HCT116 (cell line): ENCODE measurements around the gene CAMK2D. TPM values are rescaled to one million over a fixed set of nuclear protein-coding genes. Genes with fewer than 3 reads are reported as not detected.

Experiments used
- ATAC-seq: fragments of 200-7000 bp; cut with Tn5 transposase; 2 replicates; pipeline ENCODE4 v1.9.1; 2020; ENCODE audit warnings: mild to moderate bottlenecking, moderate library complexity
- BruUV-seq: library from RNA; stranded (reverse); fragments of 400-500 nt; replicated peaks from 2 replicates; lab custom pipeline; 2021; lab: Mats Ljungman, UMichigan
- CTCF ChIA-PET: fragments of 300-600 bp; sonication (Branson Sonifier 250); formaldehyde crosslinking; loops from one replicate; lab custom pipeline; 2021; ENCODE audit warnings: antibody characterized with exemption; lab: Charles Lee
- POLR2A ChIA-PET: fragments of 300-600, 350-600 bp; sonication (Branson Sonifier 250); formaldehyde crosslinking; loops from one replicate; lab custom pipeline; 2021; ENCODE audit warnings: antibody characterized with exemption; lab: Charles Lee
- RAD21 ChIA-PET, 2 experiments: fragments of 300-600 bp; sonication (Branson Sonifier 250); formaldehyde crosslinking; loops; one replicate each; lab custom pipeline; 2023; ENCODE audit warnings: low total read pairs in 2 of 2; ENCODE audit not compliant: uncharacterized antibody in 2 of 2, unreplicated experiment in 2 of 2, low non-redundant PET in 1 of 2; lab: Charles Lee
- DNase-seq: peaks from one replicate; pipeline ENCODE4 v3.0.0-alpha.2; 2010; ENCODE audit warnings: low read depth, low spot score
- H2AFZ ChIP-seq: fragments of 200-600 bp; shearing (Covaris generic), sonication (generic); 2 replicates; pipeline ENCODE4 v1.6.1; 2017; ENCODE audit warnings: low read depth, mixed run types, mixed read lengths, antibody characterized with exemption, low read length; ENCODE audit not compliant: poor library complexity, severe bottlenecking
- H3K27ac ChIP-seq: 2 replicates; pipeline ENCODE4 v1.5.1; 2012; ENCODE audit warnings: low read depth, low read length
- H3K27me3 ChIP-seq: fragments of 200-600 bp; sonication (generic); 2 replicates; pipeline ENCODE4 v1.6.1; 2016; ENCODE audit warnings: mixed run types, low read length, mixed read lengths; ENCODE audit not compliant: insufficient read depth
- H3K36me3 ChIP-seq, 2 experiments: fragments of 200-500 bp in 1 of 2; fragments of 200-600 bp in 1 of 2; sonication (Bioruptor generic) in 1 of 2; sonication (generic) in 1 of 2; 2 replicates each; pipeline versions ENCODE4 v1.5.1 to v1.6.1; 2014 to 2016; ENCODE audit warnings: low read length in 2 of 2, inconsistent platforms in 1 of 2, mixed read lengths in 1 of 2, mixed run types in 1 of 2; ENCODE audit not compliant: insufficient read depth in 2 of 2, control insufficient read depth in 1 of 2
- H3K4me1 ChIP-seq, 2 experiments: fragments of 200-600 bp in 1 of 2; sonication (generic) in 1 of 2; 2 replicates each; pipeline versions ENCODE4 v1.5.1 to v1.6.1; 2012 to 2017; ENCODE audit warnings: low read length in 2 of 2, inconsistent platforms in 1 of 2, mild to moderate bottlenecking in 1 of 2, mixed read lengths in 1 of 2, mixed run types in 1 of 2, moderate library complexity in 1 of 2; ENCODE audit not compliant: insufficient read depth in 2 of 2, control insufficient read depth in 1 of 2
- H3K4me2 ChIP-seq: fragments of 200-600 bp; sonication (generic); 2 replicates; pipeline ENCODE4 v1.6.1; 2017; ENCODE audit warnings: mixed run types, low read length, mixed read lengths
- H3K4me3 ChIP-seq, 2 experiments: fragments of 200-600 bp in 1 of 2; sonication (generic) in 1 of 2; replicated peaks in 1 of 2; 2 replicates each; pipeline ENCODE4 v1.5.1; 2011 to 2016; ENCODE audit warnings: low read length in 2 of 2, control low read depth in 1 of 2, low read depth in 1 of 2, mild to moderate bottlenecking in 1 of 2, mixed read lengths in 1 of 2, mixed run types in 1 of 2
- H3K79me2 ChIP-seq: fragments of 200-600 bp; sonication (generic); 2 replicates; pipeline ENCODE4 v1.6.1; 2017; ENCODE audit warnings: mild to moderate bottlenecking, mixed run types, low read length, moderate library complexity, mixed read lengths; ENCODE audit not compliant: insufficient read depth
- H3K9ac ChIP-seq: fragments of 200-600 bp; sonication (generic); 2 replicates; pipeline ENCODE4 v1.6.1; 2016; ENCODE audit warnings: low read length, mixed read lengths
- H3K9me2 ChIP-seq: fragments of 200-600 bp; sonication (generic), shearing (Covaris generic); 2 replicates; pipeline ENCODE4 v1.6.1; 2017; ENCODE audit warnings: mixed run types, mild to moderate bottlenecking, moderate library complexity; ENCODE audit not compliant: insufficient read depth
- H3K9me3 ChIP-seq, 2 experiments: fragments of 200-500 bp in 1 of 2; fragments of 200-600 bp in 1 of 2; sonication (Bioruptor generic) in 1 of 2; sonication (generic) in 1 of 2; 2 replicates each; pipeline ENCODE4 v1.6.1; 2014 to 2017; ENCODE audit warnings: low read length in 2 of 2, mixed read lengths in 2 of 2, inconsistent platforms in 1 of 2, low read depth in 1 of 2, mild to moderate bottlenecking in 1 of 2, mixed run types in 1 of 2, moderate library complexity in 1 of 2; ENCODE audit not compliant: control insufficient read depth in 1 of 2, insufficient read depth in 1 of 2
- H4K20me1 ChIP-seq: fragments of 200-600 bp; sonication (generic), shearing (Covaris generic); 2 replicates; pipeline ENCODE4 v1.6.1; 2017; ENCODE audit warnings: mixed run types, mild to moderate bottlenecking, moderate library complexity; ENCODE audit not compliant: insufficient read depth
- EZH2 ChIP-seq: fragments of 200-600 bp; sonication (generic); IDR thresholded peaks from 2 replicates; pipeline ENCODE4 v1.6.1; 2017; ENCODE audit warnings: antibody characterized with exemption, mixed run types
- RAD21 ChIP-seq: IDR thresholded peaks from 2 replicates; pipeline ENCODE4 v1.6.1; 2012; ENCODE audit warnings: low read depth, mild to moderate bottlenecking
- SIN3A ChIP-seq: IDR thresholded peaks from 2 replicates; pipeline ENCODE4 v1.6.1; 2012; ENCODE audit warnings: low read depth
- SP1 ChIP-seq: IDR thresholded peaks from 2 replicates; pipeline ENCODE4 v1.6.1; 2012; ENCODE audit warnings: low read depth
- YY1 ChIP-seq: IDR thresholded peaks from 2 replicates; pipeline ENCODE4 v1.6.1; 2011; ENCODE audit warnings: low read length, low read depth, moderate library complexity, mild to moderate bottlenecking; ENCODE audit not compliant: insufficient replicate concordance; ENCODE audit errors: extremely low read depth
- intact Hi-C: fragments of 100-400 bp; cut with micrococcal nuclease; formaldehyde crosslinking; loops from 2 replicates; pipeline ENCODE4 v1.10.0; 2022
- total RNA-seq: library from RNA; stranded (reverse); gene quantifications from one replicate; pipeline ENCODE4 v1.2.1, GENCODE V29; 2021; ENCODE audit not compliant: unreplicated experiment
- TF ChIP-seq, protein P1 (sequence below), 3 experiments: fragments of 200-600 bp in 1 of 3; sonication (generic) in 1 of 3; IDR thresholded peaks in 2 of 3; conservative IDR thresholded peaks in 1 of 3; 2 replicates each; pipeline ENCODE4 v1.5.1; 2012 to 2017; ENCODE audit warnings: low read depth in 2 of 3, low read length in 2 of 3, antibody characterized with exemption in 1 of 3, borderline replicate concordance in 1 of 3, control low read depth in 1 of 3, mild to moderate bottlenecking in 1 of 3, mixed read lengths in 1 of 3, mixed run types in 1 of 3, moderate library complexity in 1 of 3; ENCODE audit not compliant: insufficient read depth in 1 of 3
- TF ChIP-seq, protein P2 (sequence below): IDR thresholded peaks from 2 replicates; pipeline ENCODE4 v1.6.1; 2011; ENCODE audit warnings: mild to moderate bottlenecking, low read length, moderate library complexity; ENCODE audit not compliant: insufficient replicate concordance; ENCODE audit errors: extremely low read depth
- TF ChIP-seq, protein P3 (sequence below): IDR thresholded peaks from 2 replicates; pipeline ENCODE4 v1.6.1; 2012
- TF ChIP-seq, protein P4 (sequence below): IDR thresholded peaks from 2 replicates; pipeline ENCODE4 v1.6.1; 2012; ENCODE audit warnings: low read depth

CAMK2D gene
- total RNA-seq, 1 experiment from 2014 or later = 67.0 TPM

DNA sequence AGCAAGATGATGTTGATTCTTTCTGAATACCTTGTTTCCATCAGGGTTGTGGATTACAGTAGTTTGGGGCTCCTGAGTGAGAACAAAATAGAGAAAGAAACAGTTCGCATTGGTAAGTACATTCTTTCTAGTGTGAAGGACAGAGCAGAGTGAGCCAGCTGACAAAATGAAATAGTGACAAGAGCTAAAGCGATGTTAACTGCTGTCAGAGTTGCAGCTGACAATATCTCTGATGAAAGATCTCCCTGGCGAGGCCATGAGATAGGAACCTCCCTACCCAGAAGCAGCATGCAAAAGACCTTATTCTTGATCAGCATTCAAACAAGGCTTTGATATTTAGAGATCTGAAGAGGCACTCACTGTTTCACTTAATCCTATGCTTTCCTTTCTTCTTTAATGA is 258.6 kb downstream of the CAMK2D start:
- no peak overlapping the region for H3K4me2 ChIP-seq
- H3K36me3 ChIP-seq = no peaks in the 10 kb centered on the region
- no peaks in the 10 kb centered on the region for H4K20me1 ChIP-seq
- H3K9me3 ChIP-seq = no peaks in the 10 kb centered on the region
- BruUV-seq = no TSS peak
- no peak for DNase-seq
- H3K79me2 ChIP-seq = no peaks in the 10 kb centered on the region
- H3K4me1 ChIP-seq = no peaks in the 10 kb centered on the region
- H3K27ac ChIP-seq = no peak overlapping the region
- ChIA-PET CTCF (no interaction called here), RAD21 (no interaction called here), POLR2A (no interaction called here)
- TF ChIP-seq SIN3A (no peak), EZH2 (no peak), RAD21 (no peak), YY1 (no peak)
- H3K4me3 ChIP-seq = no peak overlapping the region
- no peaks in the 10 kb centered on the region for H3K27me3 ChIP-seq
- H3K9me2 ChIP-seq = no peaks in the 10 kb centered on the region
- no peak for ATAC-seq
- intact Hi-C loops = no loop called here
- no peak overlapping the region for H3K9ac ChIP-seq
- H2AFZ ChIP-seq = no peak overlapping the region

DNA sequence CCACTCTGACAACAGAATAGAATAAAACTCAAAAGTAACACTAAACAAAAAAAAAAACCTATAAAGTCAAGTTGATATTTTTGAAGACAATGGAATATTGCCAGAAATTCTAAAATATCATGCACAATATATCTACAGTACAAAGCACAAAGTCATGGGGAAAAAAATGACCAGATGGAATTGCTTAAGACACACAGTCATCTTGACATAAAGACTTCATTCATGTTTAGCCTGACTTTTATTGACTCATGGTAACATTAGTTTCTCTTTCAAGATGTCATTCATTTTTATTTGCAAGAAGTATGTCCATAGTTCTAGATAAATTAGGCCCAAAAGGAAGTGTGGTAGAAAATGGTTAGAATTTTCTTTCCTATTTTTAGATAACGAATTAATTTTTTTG is 259.1 kb downstream of the CAMK2D start:
- POLR2A ChIA-PET = no interaction called here
- intact Hi-C loops = no loop called here
- H3K4me2 ChIP-seq = no peak overlapping the region

More for the DNA sequence above, 259.1 kb downstream of the CAMK2D start:
- no peaks in the 10 kb centered on the region for H4K20me1 ChIP-seq
- no peaks in the 10 kb centered on the region for H3K36me3 ChIP-seq
- DNase-seq = no peak
- H3K4me3 ChIP-seq = no peak overlapping the region
- ATAC-seq = no peak
- TF ChIP-seq SP1 = no peak
- TF ChIP-seq, protein P1, sequence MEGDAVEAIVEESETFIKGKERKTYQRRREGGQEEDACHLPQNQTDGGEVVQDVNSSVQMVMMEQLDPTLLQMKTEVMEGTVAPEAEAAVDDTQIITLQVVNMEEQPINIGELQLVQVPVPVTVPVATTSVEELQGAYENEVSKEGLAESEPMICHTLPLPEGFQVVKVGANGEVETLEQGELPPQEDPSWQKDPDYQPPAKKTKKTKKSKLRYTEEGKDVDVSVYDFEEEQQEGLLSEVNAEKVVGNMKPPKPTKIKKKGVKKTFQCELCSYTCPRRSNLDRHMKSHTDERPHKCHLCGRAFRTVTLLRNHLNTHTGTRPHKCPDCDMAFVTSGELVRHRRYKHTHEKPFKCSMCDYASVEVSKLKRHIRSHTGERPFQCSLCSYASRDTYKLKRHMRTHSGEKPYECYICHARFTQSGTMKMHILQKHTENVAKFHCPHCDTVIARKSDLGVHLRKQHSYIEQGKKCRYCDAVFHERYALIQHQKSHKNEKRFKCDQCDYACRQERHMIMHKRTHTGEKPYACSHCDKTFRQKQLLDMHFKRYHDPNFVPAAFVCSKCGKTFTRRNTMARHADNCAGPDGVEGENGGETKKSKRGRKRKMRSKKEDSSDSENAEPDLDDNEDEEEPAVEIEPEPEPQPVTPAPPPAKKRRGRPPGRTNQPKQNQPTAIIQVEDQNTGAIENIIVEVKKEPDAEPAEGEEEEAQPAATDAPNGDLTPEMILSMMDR (IDR thresholded peaks at IDR 0.05 in 2 of 3, conservative IDR thresholded peaks at IDR 0.05 in 1 of 3; ENCODE audit: borderline replicate concordance in 1 of 3, insufficient read depth in 1 of 3, low read depth in 2 of 3, low read length in 2 of 3) = no peak
- TF ChIP-seq, protein P2, sequence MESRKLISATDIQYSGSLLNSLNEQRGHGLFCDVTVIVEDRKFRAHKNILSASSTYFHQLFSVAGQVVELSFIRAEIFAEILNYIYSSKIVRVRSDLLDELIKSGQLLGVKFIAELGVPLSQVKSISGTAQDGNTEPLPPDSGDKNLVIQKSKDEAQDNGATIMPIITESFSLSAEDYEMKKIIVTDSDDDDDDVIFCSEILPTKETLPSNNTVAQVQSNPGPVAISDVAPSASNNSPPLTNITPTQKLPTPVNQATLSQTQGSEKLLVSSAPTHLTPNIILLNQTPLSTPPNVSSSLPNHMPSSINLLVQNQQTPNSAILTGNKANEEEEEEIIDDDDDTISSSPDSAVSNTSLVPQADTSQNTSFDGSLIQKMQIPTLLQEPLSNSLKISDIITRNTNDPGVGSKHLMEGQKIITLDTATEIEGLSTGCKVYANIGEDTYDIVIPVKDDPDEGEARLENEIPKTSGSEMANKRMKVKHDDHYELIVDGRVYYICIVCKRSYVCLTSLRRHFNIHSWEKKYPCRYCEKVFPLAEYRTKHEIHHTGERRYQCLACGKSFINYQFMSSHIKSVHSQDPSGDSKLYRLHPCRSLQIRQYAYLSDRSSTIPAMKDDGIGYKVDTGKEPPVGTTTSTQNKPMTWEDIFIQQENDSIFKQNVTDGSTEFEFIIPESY = no peak
- TF ChIP-seq, protein P3, sequence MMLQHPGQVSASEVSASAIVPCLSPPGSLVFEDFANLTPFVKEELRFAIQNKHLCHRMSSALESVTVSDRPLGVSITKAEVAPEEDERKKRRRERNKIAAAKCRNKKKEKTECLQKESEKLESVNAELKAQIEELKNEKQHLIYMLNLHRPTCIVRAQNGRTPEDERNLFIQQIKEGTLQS = no peak
- TF ChIP-seq, protein P4, sequence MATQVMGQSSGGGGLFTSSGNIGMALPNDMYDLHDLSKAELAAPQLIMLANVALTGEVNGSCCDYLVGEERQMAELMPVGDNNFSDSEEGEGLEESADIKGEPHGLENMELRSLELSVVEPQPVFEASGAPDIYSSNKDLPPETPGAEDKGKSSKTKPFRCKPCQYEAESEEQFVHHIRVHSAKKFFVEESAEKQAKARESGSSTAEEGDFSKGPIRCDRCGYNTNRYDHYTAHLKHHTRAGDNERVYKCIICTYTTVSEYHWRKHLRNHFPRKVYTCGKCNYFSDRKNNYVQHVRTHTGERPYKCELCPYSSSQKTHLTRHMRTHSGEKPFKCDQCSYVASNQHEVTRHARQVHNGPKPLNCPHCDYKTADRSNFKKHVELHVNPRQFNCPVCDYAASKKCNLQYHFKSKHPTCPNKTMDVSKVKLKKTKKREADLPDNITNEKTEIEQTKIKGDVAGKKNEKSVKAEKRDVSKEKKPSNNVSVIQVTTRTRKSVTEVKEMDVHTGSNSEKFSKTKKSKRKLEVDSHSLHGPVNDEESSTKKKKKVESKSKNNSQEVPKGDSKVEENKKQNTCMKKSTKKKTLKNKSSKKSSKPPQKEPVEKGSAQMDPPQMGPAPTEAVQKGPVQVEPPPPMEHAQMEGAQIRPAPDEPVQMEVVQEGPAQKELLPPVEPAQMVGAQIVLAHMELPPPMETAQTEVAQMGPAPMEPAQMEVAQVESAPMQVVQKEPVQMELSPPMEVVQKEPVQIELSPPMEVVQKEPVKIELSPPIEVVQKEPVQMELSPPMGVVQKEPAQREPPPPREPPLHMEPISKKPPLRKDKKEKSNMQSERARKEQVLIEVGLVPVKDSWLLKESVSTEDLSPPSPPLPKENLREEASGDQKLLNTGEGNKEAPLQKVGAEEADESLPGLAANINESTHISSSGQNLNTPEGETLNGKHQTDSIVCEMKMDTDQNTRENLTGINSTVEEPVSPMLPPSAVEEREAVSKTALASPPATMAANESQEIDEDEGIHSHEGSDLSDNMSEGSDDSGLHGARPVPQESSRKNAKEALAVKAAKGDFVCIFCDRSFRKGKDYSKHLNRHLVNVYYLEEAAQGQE = no peak
- TF ChIP-seq, all 23 proteins: peak for 0
- no peaks in the 10 kb centered on the region for H3K79me2 ChIP-seq
- no peak overlapping the region for H3K9ac ChIP-seq
- no peak overlapping the region for H2AFZ ChIP-seq
- RAD21 ChIA-PET = no interaction called here
- no peak overlapping the region for H3K27ac ChIP-seq
- CTCF ChIA-PET = no interaction called here
- H3K27me3 ChIP-seq = no peaks in the 10 kb centered on the region
- H3K9me2 ChIP-seq = no peaks in the 10 kb centered on the region
- no peaks in the 10 kb centered on the region for H3K9me3 ChIP-seq
- H3K4me1 ChIP-seq = no peaks in the 10 kb centered on the region
- BruUV-seq = no TSS peak
